Keratinocyte (primary cell): ENCODE data around the gene DLG2.

Experiments
- CTCF ChIP-seq, 3 experiments: IDR thresholded peaks in 1 of 3; conservative IDR thresholded peaks in 1 of 3; optimal IDR thresholded peaks in 1 of 3; 2 replicates in 2 of 3; 3 replicates in 1 of 3; pipeline versions ENCODE3 to v1.5.1; 2011; ENCODE audit warnings: low read length in 3 of 3, mild to moderate bottlenecking in 3 of 3, moderate library complexity in 2 of 3, control low read depth in 1 of 3, inconsistent platforms in 1 of 3; ENCODE audit not compliant: insufficient read depth in 2 of 3; ENCODE audit errors: extremely low read depth in 1 of 3
- EZH2 ChIP-seq: IDR thresholded peaks from one replicate; pipeline ENCODE4 v1.6.1; 2012; ENCODE audit warnings: inconsistent platforms, mild to moderate bottlenecking, low read length, moderate library complexity

GRCh38 chr11:85313741-85314140 lies 313.4 kb downstream of the DLG2 start:
- no peak for TF ChIP-seq CTCF (optimal IDR thresholded peaks at IDR 0.05 in 1 of 3, IDR thresholded peaks at IDR 0.05 in 1 of 3, conservative IDR thresholded peaks at IDR 0.05 in 1 of 3; ENCODE audit: extremely low read depth in 1 of 3, insufficient read depth in 2 of 3, low read length in 3 of 3)
- TF ChIP-seq EZH2: no peak
